22Rv1 (cell line): ENCODE data around the gene COL4A2.

ENCODE experiments used
- ZFX ChIP-seq: fragments of 450-650 bp; IDR thresholded peaks from 2 replicates; pipeline ENCODE4 v1.6.1; 2017; ENCODE audit warnings: antibody characterized with exemption, borderline replicate concordance
- TF ChIP-seq, protein P1 (sequence below): fragments of 450-650 bp; IDR thresholded peaks from 2 replicates; pipeline ENCODE4 v1.5.1; 2017; ENCODE audit warnings: mild to moderate bottlenecking

DNA sequence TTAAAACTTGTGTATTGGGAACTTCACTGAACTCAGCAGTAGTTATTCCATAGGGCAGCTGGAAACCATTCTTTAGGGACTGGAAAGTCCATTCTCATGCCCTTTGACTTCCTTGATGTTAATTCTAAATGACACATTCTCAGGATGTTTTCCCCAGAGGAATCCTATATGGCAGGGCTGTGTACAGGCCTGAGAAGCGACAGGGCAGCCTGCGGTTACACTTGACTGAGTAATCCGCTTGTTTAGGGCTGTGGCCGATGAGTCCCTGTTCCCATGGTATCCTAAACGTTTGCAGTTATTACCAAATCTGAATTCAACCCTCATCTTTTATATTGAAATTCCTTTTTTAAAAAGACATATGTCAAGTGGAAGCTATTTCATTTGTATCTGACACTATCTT lies 83.5 kb downstream of the COL4A2 start:
- TF ChIP-seq, protein P1, sequence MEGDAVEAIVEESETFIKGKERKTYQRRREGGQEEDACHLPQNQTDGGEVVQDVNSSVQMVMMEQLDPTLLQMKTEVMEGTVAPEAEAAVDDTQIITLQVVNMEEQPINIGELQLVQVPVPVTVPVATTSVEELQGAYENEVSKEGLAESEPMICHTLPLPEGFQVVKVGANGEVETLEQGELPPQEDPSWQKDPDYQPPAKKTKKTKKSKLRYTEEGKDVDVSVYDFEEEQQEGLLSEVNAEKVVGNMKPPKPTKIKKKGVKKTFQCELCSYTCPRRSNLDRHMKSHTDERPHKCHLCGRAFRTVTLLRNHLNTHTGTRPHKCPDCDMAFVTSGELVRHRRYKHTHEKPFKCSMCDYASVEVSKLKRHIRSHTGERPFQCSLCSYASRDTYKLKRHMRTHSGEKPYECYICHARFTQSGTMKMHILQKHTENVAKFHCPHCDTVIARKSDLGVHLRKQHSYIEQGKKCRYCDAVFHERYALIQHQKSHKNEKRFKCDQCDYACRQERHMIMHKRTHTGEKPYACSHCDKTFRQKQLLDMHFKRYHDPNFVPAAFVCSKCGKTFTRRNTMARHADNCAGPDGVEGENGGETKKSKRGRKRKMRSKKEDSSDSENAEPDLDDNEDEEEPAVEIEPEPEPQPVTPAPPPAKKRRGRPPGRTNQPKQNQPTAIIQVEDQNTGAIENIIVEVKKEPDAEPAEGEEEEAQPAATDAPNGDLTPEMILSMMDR: no peak
- TF ChIP-seq ZFX: no peak
